Measurements from ENCODE around the gene WNT4. TPM values are rescaled to one million over a fixed set of nuclear protein-coding genes. Genes with fewer than 3 reads are reported as not detected.

WNT4 gene
- total and polyA plus RNA-seq, 10 donors, result 0.07 to 0.47 (median 0.16) TPM; not detected in 1

- WGBS, 5 donors, result 69 to 78% (median 72%) methylated on average over 6 of the region's 6 CpGs
- Histone ChIP-seq H3K36me3 (no peaks in the 10 kb centered on the region), H3K27ac (no peak overlapping the region), H3K9me3 (no peaks in the 10 kb centered on the region), H3K27me3 (replicated peaks in 1 of 7) (peaks cover 0 to 27% (median 0%) of the 10 kb centered on the region in 7 donors), H3K4me1 (peaks cover 0 to 2% (median 0%) of the 10 kb centered on the region in 6 donors), H3K4me3 (no peak overlapping the region)
- intact Hi-C loops (cut with DNase I; ENCODE audit: low total_unique reads), result no loop called here
- TF ChIP-seq, protein P1, sequence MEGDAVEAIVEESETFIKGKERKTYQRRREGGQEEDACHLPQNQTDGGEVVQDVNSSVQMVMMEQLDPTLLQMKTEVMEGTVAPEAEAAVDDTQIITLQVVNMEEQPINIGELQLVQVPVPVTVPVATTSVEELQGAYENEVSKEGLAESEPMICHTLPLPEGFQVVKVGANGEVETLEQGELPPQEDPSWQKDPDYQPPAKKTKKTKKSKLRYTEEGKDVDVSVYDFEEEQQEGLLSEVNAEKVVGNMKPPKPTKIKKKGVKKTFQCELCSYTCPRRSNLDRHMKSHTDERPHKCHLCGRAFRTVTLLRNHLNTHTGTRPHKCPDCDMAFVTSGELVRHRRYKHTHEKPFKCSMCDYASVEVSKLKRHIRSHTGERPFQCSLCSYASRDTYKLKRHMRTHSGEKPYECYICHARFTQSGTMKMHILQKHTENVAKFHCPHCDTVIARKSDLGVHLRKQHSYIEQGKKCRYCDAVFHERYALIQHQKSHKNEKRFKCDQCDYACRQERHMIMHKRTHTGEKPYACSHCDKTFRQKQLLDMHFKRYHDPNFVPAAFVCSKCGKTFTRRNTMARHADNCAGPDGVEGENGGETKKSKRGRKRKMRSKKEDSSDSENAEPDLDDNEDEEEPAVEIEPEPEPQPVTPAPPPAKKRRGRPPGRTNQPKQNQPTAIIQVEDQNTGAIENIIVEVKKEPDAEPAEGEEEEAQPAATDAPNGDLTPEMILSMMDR (IDR thresholded peaks at IDR 0.05 in 8 of 11, conservative IDR thresholded peaks at IDR 0.05 in 3 of 11), result no peak
- no peak for TF ChIP-seq POLR2A (IDR thresholded peaks at IDR 0.05)
- TF ChIP-seq POLR2AphosphoS5 (IDR thresholded peaks at IDR 0.05), result no peak
- no peak for DNase-seq
Measured at GRCh38 chr1:22150923-22151322, 8.0 kb upstream of the WNT4 start.

GRCh38 chr1:22142315-22143064, 407 bp downstream of the WNT4 start:
- TF ChIP-seq, protein P1 (IDR thresholded peaks at IDR 0.05 in 8 of 11, conservative IDR thresholded peaks at IDR 0.05 in 3 of 11), result no peak
- TF ChIP-seq POLR2A (IDR thresholded peaks at IDR 0.05) (no peak), POLR2AphosphoS5 (IDR thresholded peaks at IDR 0.05) (no peak)

GRCh38 chr1:22141554-22142314, 1.2 kb downstream of the WNT4 start:
- intact Hi-C loops (cut with DNase I; ENCODE audit: low total_unique reads), result no loop called here
- Histone ChIP-seq H3K27ac (no peak overlapping the region), H3K36me3 (no peaks in the 10 kb centered on the region), H3K9me3 (no peaks in the 10 kb centered on the region), H3K4me1 (peaks cover 3 to 22% (median 17%) of the 10 kb centered on the region in 6 donors), H3K27me3 (replicated peaks in 1 of 7) (peaks cover 0 to 81% (median 22%) of the 10 kb centered on the region in 7 donors), H3K4me3 (peak overlapping the region; percentile 20 to 72 (median 46))
- WGBS, 5 donors, result 15 to 24% (median 18%) methylated on average over 26 to 28 of the region's 28 CpGs
- TF ChIP-seq, protein P1 (IDR thresholded peaks at IDR 0.05 in 8 of 11, conservative IDR thresholded peaks at IDR 0.05 in 3 of 11), result no peak
- TF ChIP-seq POLR2AphosphoS5 (IDR thresholded peaks at IDR 0.05) (no peak), POLR2A (IDR thresholded peaks at IDR 0.05) (no peak)
- no peak for DNase-seq

More at GRCh38 chr1:22142315-22143064, 407 bp downstream of the WNT4 start:
- 1 to 9% (median 1%) methylated on average over 6 to 102 of the region's 102 CpGs for WGBS, 5 donors
- DNase-seq, result no peak
- Histone ChIP-seq H3K4me1 (peaks cover 3 to 22% (median 17%) of the 10 kb centered on the region in 6 donors), H3K27ac (no peak overlapping the region), H3K4me3 (peak overlapping the region; percentile 20 to 72 (median 46)), H3K36me3 (no peaks in the 10 kb centered on the region), H3K9me3 (no peaks in the 10 kb centered on the region), H3K27me3 (replicated peaks in 1 of 7) (peaks cover 0 to 85% (median 22%) of the 10 kb centered on the region in 7 donors)
- intact Hi-C loops (cut with DNase I; ENCODE audit: low total_unique reads), result no loop called here

GRCh38 chr1:22140694-22141093, 2.2 kb downstream of the WNT4 start:
- WGBS, 5 donors, result 52 to 91% (median 83%) methylated on average over 3 to 5 of the region's 5 CpGs
- Histone ChIP-seq H3K4me1 (peaks cover 3 to 22% (median 17%) of the 10 kb centered on the region in 6 donors), H3K4me3 (no peak overlapping the region), H3K27me3 (replicated peaks in 1 of 7) (peaks cover 0 to 75% (median 22%) of the 10 kb centered on the region in 7 donors), H3K9me3 (no peaks in the 10 kb centered on the region), H3K27ac (no peak overlapping the region), H3K36me3 (no peaks in the 10 kb centered on the region)
- DNase-seq, result no peak
- TF ChIP-seq, protein P1 (IDR thresholded peaks at IDR 0.05 in 8 of 11, conservative IDR thresholded peaks at IDR 0.05 in 3 of 11), result no peak
- TF ChIP-seq POLR2AphosphoS5 (IDR thresholded peaks at IDR 0.05) (no peak), POLR2A (IDR thresholded peaks at IDR 0.05) (no peak)
- intact Hi-C loops (cut with DNase I; ENCODE audit: low total_unique reads), result no loop called here
